HEK293T (cell line): Measurements from ENCODE around the gene ABHD12.

ENCODE experiments used
- CTCF ChIA-PET: fragments of 350-600 bp; formaldehyde crosslinking; extraction: SDS; loops from one replicate; lab custom pipeline; 2021; ENCODE audit warnings: antibody characterized with exemption, inconsistent platforms; lab: Yijun Ruan, JAX
- POLR2A ChIA-PET: fragments of 350-600 bp; formaldehyde crosslinking; extraction: SDS; loops from one replicate; lab custom pipeline; 2020; ENCODE audit warnings: antibody characterized with exemption, inconsistent platforms; lab: Yijun Ruan, JAX
- DNase-seq: peaks from one replicate; pipeline ENCODE4 v3.0.0; 2012; ENCODE audit warnings: mixed read lengths; ENCODE audit errors: extremely low spot score
- ARNT ChIP-seq: fragments of 450-650 bp; IDR thresholded peaks from 2 replicates; pipeline ENCODE4 v1.6.1; 2017; ENCODE audit warnings: mild to moderate bottlenecking
- BHLHE40 ChIP-seq: fragments of 450-650 bp; IDR thresholded peaks from 2 replicates; pipeline ENCODE4 v1.6.1; 2016; ENCODE audit warnings: mild to moderate bottlenecking, moderate library complexity, borderline replicate concordance
- CTBP1 ChIP-seq: fragments of 450-650 bp; IDR thresholded peaks from 2 replicates; pipeline ENCODE4 v1.6.1; 2016; ENCODE audit warnings: borderline replicate concordance
- ELF4 ChIP-seq: fragments of 450-650 bp; IDR thresholded peaks from 2 replicates; pipeline ENCODE4 v1.6.1; 2017; ENCODE audit warnings: antibody characterized with exemption
- FOXA1 ChIP-seq: fragments of 450-650 bp; IDR thresholded peaks from 2 replicates; pipeline ENCODE4 v1.6.1; 2016; ENCODE audit warnings: mild to moderate bottlenecking
- FOXK2 ChIP-seq: fragments of 450-650 bp; IDR thresholded peaks from 2 replicates; pipeline ENCODE4 v1.6.1; 2016; ENCODE audit warnings: mild to moderate bottlenecking
- FOXM1 ChIP-seq: fragments of 450-650 bp; IDR thresholded peaks from 2 replicates; pipeline ENCODE4 v1.6.1; 2017; ENCODE audit warnings: mild to moderate bottlenecking, borderline replicate concordance
- HDGF ChIP-seq: fragments of 450-650 bp; IDR thresholded peaks from 2 replicates; pipeline ENCODE4 v1.6.1; 2017; ENCODE audit warnings: antibody characterized with exemption, borderline replicate concordance
- L3MBTL2 ChIP-seq: fragments of 450-650 bp; conservative IDR thresholded peaks from 2 replicates; pipeline ENCODE4 v1.6.1; 2016; ENCODE audit warnings: mild to moderate bottlenecking
- LEF1 ChIP-seq: fragments of 450-650 bp; IDR thresholded peaks from 2 replicates; pipeline ENCODE4 v1.6.1; 2017; ENCODE audit warnings: mild to moderate bottlenecking, borderline replicate concordance
- NFRKB ChIP-seq: fragments of 450-650 bp; IDR thresholded peaks from 2 replicates; pipeline ENCODE4 v1.6.1; 2016; ENCODE audit warnings: mild to moderate bottlenecking, moderate library complexity
- SP1 ChIP-seq: fragments of 450-650 bp; IDR thresholded peaks from 2 replicates; pipeline ENCODE4 v1.6.1; 2017
- SUZ12 ChIP-seq: fragments of 450-650 bp; IDR thresholded peaks from 2 replicates; pipeline ENCODE4 v1.6.1; 2016; ENCODE audit warnings: mild to moderate bottlenecking
- TARDBP ChIP-seq: fragments of 450-650 bp; IDR thresholded peaks from 2 replicates; pipeline ENCODE4 v1.6.1; 2016
- ZNF384 ChIP-seq: fragments of 450-650 bp; IDR thresholded peaks from 2 replicates; pipeline ENCODE4 v1.6.1; 2016
- TF ChIP-seq, protein P1 (sequence below): fragments of 450-650 bp; IDR thresholded peaks from 2 replicates; pipeline ENCODE4 v1.6.1; 2016

Gene ABHD12

DNA sequence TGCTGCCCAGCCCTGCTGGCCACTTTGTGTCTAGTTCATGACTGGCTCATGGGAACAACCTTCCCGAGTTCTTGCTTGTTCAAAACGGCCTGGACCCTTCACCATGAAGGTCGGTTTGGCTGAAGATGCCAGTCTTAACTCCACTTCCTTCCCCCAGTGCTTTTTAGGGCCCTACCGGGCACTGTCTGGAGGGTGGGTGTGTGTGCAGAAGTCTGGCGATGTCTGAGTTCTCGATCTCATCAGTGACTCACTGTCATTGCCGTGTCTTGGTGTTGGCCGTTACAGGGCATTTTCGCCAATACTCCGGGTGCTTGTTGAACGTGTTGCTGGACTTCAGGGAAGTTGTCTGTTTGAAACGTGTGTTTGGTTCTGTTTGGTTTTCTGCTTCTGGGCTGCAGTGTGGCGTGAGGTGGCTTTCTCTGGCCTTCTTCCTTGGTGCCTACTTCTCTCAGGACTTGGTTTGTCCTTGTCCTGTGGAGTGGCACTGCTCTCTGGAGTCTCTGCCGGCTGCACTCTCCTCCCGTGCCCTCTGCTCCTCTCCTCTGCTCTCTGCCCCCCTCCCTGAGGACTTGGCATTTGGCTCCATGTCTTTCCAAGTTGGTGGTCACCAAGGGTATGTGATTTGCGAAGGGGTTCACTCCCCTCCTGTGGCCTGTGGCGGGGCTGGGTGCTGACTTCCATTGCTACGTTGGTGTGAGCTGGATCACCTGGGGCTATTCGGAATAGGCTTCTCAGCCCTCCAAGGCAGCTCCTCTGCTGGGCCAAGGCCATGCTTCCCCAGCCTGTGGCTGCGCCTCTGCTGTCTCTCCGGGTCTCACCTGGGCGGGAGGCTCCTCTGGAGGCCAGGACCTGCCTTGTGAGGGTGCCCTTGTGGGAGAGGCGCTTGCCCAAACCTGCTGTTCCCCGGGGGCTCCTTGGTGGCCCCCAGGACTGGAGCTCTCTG, 104.5 kb downstream of the ABHD12 start:
- ChIA-PET CTCF (no interaction called here), POLR2A (no interaction called here)
- TF ChIP-seq ZNF384 (no peak), FOXK2 (no peak), FOXA1 (no peak), SUZ12 (no peak), NFRKB (no peak), ARNT (no peak), FOXM1 (no peak), L3MBTL2 (no peak), BHLHE40 (no peak), HDGF (no peak), LEF1 (no peak), ELF4 (no peak), TARDBP (no peak), CTBP1 (no peak), SP1 (no peak)
- TF ChIP-seq, protein P1, sequence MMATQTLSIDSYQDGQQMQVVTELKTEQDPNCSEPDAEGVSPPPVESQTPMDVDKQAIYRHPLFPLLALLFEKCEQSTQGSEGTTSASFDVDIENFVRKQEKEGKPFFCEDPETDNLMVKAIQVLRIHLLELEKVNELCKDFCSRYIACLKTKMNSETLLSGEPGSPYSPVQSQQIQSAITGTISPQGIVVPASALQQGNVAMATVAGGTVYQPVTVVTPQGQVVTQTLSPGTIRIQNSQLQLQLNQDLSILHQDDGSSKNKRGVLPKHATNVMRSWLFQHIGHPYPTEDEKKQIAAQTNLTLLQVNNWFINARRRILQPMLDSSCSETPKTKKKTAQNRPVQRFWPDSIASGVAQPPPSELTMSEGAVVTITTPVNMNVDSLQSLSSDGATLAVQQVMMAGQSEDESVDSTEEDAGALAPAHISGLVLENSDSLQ: no peak
- DNase-seq: no peak

DNA sequence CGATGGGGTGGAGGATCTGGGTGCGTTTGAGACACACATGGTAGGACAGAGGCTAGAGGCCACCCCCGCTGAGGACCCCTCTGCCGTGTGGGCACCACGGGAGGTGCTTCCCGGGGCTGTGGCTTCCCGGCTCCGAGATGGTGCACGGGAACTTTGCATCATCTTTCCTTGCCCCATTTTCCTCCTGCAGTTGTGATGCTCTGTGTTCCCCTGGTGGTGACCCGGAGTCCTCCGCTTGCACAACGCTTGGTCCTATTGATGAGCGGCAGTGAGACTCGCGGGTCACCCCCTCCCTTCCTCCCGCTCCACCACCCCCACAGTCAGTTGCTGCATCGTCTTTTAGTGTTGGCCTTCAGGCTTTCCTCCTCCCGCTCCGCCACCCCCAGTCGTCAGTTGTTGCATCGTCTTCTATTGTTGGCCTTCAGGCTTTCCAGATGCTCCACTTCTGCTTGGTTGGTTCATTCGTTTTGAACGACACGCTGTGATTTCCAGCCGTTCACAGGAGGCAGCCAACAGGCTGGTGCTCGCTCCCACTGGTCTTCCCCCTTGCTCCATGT, 105.5 kb downstream of the ABHD12 start:
- POLR2A ChIA-PET: no interaction called here
- TF ChIP-seq TARDBP: no peak
- no peak for TF ChIP-seq ELF4
- TF ChIP-seq HDGF: no peak
- no peak for TF ChIP-seq NFRKB
- TF ChIP-seq CTBP1: no peak
- TF ChIP-seq FOXA1: no peak
- no peak for TF ChIP-seq LEF1
- no peak for TF ChIP-seq FOXM1
- DNase-seq: no peak
- CTCF ChIA-PET: no interaction called here

DNA sequence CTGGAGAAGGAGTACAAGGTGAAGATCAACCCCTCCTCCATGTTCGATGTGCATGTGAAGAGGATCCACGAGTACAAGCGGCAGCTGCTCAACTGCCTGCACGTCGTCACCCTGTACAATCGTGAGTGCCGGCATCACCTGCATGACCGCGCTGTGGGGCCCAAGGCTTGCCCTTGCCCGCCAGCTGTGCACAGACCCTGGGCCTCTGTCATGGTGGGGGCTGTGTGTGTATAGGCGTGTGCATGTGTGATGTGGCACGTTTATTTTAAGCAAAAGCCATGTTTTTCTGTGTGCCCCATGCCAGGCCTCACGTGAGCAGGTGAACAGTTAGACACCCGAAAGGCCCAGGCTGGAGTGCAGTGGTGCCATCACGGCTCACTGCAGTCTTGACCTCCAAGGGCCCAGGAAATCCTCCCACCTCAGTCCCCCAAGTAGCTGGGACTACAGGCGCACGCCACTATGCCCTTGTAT, 106.5 kb downstream of the ABHD12 start:
- ChIA-PET CTCF (interaction anchor here (0.5 kb wide), 1 partner anchor 282 kb away, joined by 4 read pairs; no protein-coding TSS in a partner anchor), POLR2A (no interaction called here)
- no peak for TF ChIP-seq TARDBP
- DNase-seq: no peak

DNA sequence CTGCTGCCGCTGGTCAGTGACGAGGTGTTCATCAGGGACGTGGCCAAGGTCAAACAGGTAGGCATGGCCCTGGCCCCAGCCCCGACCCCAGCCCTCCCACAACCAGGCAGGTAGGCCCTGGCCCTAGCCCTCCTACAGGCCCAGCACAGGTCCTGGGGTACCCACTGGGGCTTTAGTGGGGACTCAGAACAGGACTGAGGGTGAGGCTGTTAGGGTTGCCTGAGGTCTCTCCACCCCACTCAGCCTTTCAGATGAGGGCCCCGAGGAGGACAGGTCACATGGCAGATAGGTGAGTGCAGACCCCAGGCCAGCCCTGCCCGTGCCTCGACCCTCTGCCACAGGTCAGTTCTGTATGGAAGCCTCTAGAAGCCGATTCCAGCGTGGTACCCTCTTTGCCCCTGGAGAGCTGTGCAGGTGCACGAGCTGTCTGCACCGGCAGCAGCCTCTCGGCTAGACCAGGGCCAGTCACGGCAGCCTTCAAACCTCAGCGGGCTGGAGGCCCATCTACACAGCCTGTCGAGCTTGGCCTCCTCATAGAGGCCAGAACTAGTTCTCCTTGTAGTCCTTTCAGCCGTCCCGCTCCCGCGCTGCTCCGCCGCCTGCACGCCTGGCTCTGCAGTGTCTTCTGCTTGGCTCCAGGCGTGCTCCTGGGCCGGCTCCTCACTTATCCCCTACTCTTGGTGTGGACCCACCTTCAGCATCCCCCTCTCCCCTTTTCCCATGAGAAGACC, 107.2 kb downstream of the ABHD12 start:
- ChIA-PET CTCF (interaction anchor here (0.5 kb wide), 1 partner anchor 283 kb away, joined by 4 read pairs; no protein-coding TSS in a partner anchor), POLR2A (no interaction called here)
- TF ChIP-seq SP1: no peak
- no peak for TF ChIP-seq SUZ12
- no peak for TF ChIP-seq LEF1
- no peak for TF ChIP-seq ELF4
- no peak for TF ChIP-seq FOXK2
- DNase-seq: no peak

DNA sequence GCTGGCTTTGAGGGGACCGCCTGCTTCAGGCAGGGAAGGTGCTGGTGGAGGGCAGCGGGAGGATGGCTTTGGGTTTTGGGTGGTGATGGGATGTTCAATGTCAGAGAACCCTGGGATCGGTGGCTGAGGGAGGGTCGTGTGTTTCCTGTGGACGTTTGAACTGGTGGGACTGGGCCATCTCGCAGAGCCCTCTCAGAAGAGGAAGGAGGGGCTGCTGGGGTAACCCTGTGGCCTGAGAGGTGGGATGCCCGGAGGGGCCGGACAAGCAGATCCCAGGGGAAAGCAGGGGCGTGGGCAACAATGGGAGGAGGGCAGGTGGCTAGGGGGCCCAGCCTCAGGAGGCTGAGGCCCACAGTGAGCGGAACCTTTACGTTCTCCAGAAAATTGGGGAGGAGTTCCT, 107.8 kb downstream of the ABHD12 start:
- TF ChIP-seq TARDBP (no peak), LEF1 (no peak), HDGF (no peak), CTBP1 (no peak), BHLHE40 (no peak), ZNF384 (no peak), ELF4 (no peak)
- no peak for DNase-seq
- CTCF ChIA-PET: interaction anchor here (1.3 kb wide), 2 partner anchors 11 to 13 kb away, joined by 3 to 5 read pairs; no protein-coding TSS in a partner anchor
- POLR2A ChIA-PET: no interaction called here

DNA sequence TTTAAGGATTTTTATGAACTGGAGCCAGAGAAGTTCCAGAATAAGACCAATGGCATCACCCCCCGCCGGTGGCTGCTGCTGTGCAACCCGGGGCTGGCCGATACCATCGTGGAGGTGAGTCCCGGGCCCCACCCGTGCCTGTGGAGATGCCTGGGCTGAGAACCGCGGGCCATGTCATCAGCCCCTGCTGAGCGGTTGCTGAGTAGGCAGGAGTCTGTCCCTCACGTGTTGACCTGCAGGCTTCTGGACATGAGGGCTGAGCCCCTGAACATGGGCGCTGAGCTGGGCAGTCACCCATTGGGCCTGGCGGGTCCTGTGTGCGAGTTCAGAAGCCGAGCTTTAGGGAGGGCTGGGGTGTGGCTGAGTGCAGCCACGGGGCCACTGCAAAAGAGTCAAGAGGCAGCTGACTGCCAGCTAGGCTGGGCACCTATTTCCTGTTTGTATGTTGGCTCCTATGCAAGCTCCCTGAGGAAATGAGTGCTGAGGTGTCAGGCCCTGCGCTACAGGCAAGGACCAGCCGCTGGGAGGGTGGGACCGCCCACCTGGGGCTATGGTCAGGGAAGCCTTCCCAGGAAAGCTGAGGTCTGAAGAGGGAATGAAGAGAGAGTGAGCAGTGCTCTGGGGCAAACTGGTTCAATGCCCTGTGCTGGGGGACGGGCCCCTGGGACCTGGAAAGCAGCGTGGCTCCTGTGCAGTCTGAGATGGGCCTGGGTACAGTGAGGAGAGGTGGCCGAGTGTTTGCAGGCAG, 108.4 kb downstream of the ABHD12 start:
- no peak for DNase-seq
- TF ChIP-seq LEF1 (no peak), ARNT (no peak)
- CTCF ChIA-PET: interaction anchor here (1.3 kb wide), 2 partner anchors 12 to 14 kb away, joined by 3 to 5 read pairs; no protein-coding TSS in a partner anchor
- POLR2A ChIA-PET: no interaction called here

DNA sequence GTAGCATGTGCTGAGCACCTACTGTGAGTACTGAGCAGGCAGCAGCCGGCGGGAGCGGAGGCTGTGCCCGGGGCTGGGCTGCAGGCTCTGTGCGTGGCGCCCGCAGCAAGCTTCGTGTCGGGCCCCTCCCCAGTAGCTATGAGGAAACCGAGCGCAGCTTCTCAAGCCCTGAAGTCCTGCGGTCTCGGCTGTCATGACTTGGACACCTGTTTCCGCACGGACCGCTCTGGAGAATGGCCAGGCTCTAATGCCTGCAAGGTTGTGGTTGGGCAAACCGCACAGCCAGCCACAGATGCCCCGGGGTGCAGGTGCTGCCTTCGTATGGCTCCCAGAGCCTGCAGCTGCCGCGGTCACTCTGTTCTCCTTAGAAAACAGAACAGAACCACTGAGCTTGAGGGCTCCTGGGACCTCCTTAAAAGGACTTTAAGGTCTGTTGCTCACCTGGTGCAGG, 109.1 kb downstream of the ABHD12 start:
- CTCF ChIA-PET: interaction anchor here (1.3 kb wide), 2 partner anchors 12 to 14 kb away, joined by 3 to 5 read pairs; no protein-coding TSS in a partner anchor
- TF ChIP-seq FOXK2 (no peak), SUZ12 (no peak)
- POLR2A ChIA-PET: no interaction called here
- DNase-seq: no peak
